B cell (primary cell): ENCODE data around the gene NPAS2. TPM values are rescaled to one million over a fixed set of nuclear protein-coding genes. Genes with fewer than 3 reads are reported as not detected.

Experiments used
- ATAC-seq: fragments of 200-7000 bp; cut with Tn5 transposase; one replicate; pipeline ENCODE4 v1.10.0; 2021; ENCODE audit warnings: low read depth, mild to moderate bottlenecking, moderate number of reproducible peaks, moderate library complexity
- CTCF ChIA-PET: fragments of 350-600 bp; sonication (Branson Sonifier 250); formaldehyde crosslinking; loops from one replicate; lab custom pipeline; 2021; ENCODE audit warnings: antibody characterized with exemption, inconsistent platforms; lab: Charles Lee
- POLR2A ChIA-PET: fragments of 350-600 bp; sonication (Branson Sonifier 250); formaldehyde crosslinking; loops from one replicate; lab custom pipeline; 2021; ENCODE audit warnings: antibody characterized with exemption; lab: Charles Lee
- DNase-seq: peaks from one replicate; pipeline ENCODE4 v3.0.0; 2013
- H2AFZ ChIP-seq: 2 replicates; pipeline ENCODE4 v1.6.1; 2012; ENCODE audit warnings: mild to moderate bottlenecking, low read depth, low read length; ENCODE audit not compliant: insufficient read depth, poor library complexity, severe bottlenecking
- H3K27ac ChIP-seq, 2 donors: 1 replicate in 1 of 2; 2 replicates in 1 of 2; pipeline ENCODE4 v1.5.1; 2012 to 2013; ENCODE audit warnings: low read length in 2 of 2, mild to moderate bottlenecking in 2 of 2, moderate library complexity in 1 of 2
- H3K27me3 ChIP-seq, 4 experiments: fragments of 200-600 bp in 1 of 4; sonication (generic) in 1 of 4; replicated peaks in 1 of 4; 1 replicate in 2 of 4; 2 replicates in 2 of 4; pipeline versions ENCODE4 v1.6.1 to v1.7.0; 2013 to 2016; ENCODE audit warnings: low read length in 3 of 4, mild to moderate bottlenecking in 2 of 4, mixed read lengths in 1 of 4, moderate library complexity in 1 of 4; ENCODE audit not compliant: insufficient read depth in 4 of 4, control insufficient read depth in 3 of 4; ENCODE audit errors: control extremely low read depth in 1 of 4
- H3K36me3 ChIP-seq, 2 experiments: replicated peaks in 1 of 2; 1 replicate in 1 of 2; 2 replicates in 1 of 2; pipeline versions ENCODE4 v1.6.1 to v1.7.1; 2013; ENCODE audit warnings: low read length in 1 of 2; ENCODE audit not compliant: insufficient read depth in 2 of 2, control insufficient read depth in 1 of 2; ENCODE audit errors: control extremely low read depth in 1 of 2, extremely low read depth in 1 of 2
- H3K4me1 ChIP-seq, 2 donors: fragments of 200-600 bp in 1 of 2; sonication (generic) in 1 of 2; 1 replicate in 1 of 2; 2 replicates in 1 of 2; pipeline versions ENCODE4 v1.5.1 to v1.6.1; 2013 to 2017; ENCODE audit warnings: low read length in 2 of 2; ENCODE audit not compliant: control insufficient read depth in 2 of 2, insufficient read depth in 2 of 2
- H3K4me2 ChIP-seq: replicated peaks from 2 replicates; pipeline ENCODE3; 2012; ENCODE audit warnings: mild to moderate bottlenecking, low read depth, low read length; ENCODE audit not compliant: poor library complexity, severe bottlenecking
- H3K4me3 ChIP-seq, 5 experiments: fragments of 200-600 bp in 1 of 5; sonication (generic) in 1 of 5; 1 replicate in 3 of 5; 2 replicates in 2 of 5; pipeline versions ENCODE4 v1.5.1 to v1.7.0; 2011 to 2016; ENCODE audit warnings: low read length in 4 of 5, mild to moderate bottlenecking in 4 of 5, low read depth in 2 of 5, control low read depth in 1 of 5, moderate library complexity in 1 of 5; ENCODE audit not compliant: insufficient read depth in 1 of 5; ENCODE audit errors: control extremely low read depth in 1 of 5, extremely low read depth in 1 of 5
- H3K79me2 ChIP-seq: fragments of 200-600 bp; sonication (generic); one replicate; pipeline ENCODE4 v1.6.0; 2016; ENCODE audit warnings: low read length; ENCODE audit not compliant: control insufficient read depth, insufficient read depth
- H3K9ac ChIP-seq: fragments of 200-600 bp; sonication (generic); 2 replicates; pipeline ENCODE4 v1.6.1; 2017; ENCODE audit warnings: mild to moderate bottlenecking, low read length, moderate library complexity
- H3K9me3 ChIP-seq, 3 donors: one replicate each; pipeline versions ENCODE4 v1.6.1 to v1.7.1; 2013; ENCODE audit warnings: low read length in 2 of 3; ENCODE audit not compliant: control insufficient read depth in 2 of 3, insufficient read depth in 1 of 3; ENCODE audit errors: control extremely low read depth in 1 of 3
- H4K20me1 ChIP-seq: 2 replicates; pipeline ENCODE4 v1.6.0; 2012; ENCODE audit warnings: mild to moderate bottlenecking, low read length; ENCODE audit not compliant: insufficient read depth, control insufficient read depth, poor library complexity, severe bottlenecking
- H3K27ac Mint-ChIP-seq: one replicate; pipeline ENCODE4 v1.8.0; 2021; ENCODE audit warnings: mixed read lengths
- H3K27me3 Mint-ChIP-seq: one replicate; pipeline ENCODE4 v1.8.0; 2021; ENCODE audit warnings: mixed read lengths
- H3K4me1 Mint-ChIP-seq: one replicate; pipeline ENCODE4 v1.8.0; 2021; ENCODE audit warnings: mixed read lengths
- H3K4me3 Mint-ChIP-seq: one replicate; pipeline ENCODE4 v1.8.0; 2021; ENCODE audit warnings: mixed read lengths
- H3K9me3 Mint-ChIP-seq: one replicate; pipeline ENCODE4 v1.8.0; 2022; ENCODE audit warnings: mixed read lengths; ENCODE audit not compliant: insufficient read depth
- EZH2 ChIP-seq: IDR thresholded peaks from 2 replicates; pipeline ENCODE4 v1.6.1; 2012; ENCODE audit warnings: borderline replicate concordance, low read depth, mild to moderate bottlenecking, moderate library complexity, low read length; ENCODE audit not compliant: insufficient read depth, poor library complexity, severe bottlenecking
- WGBS: methylation state at CpG from one replicate; pipeline ENCODE4 v1.1.5; 2013; ENCODE audit warnings: missing lambda C conversion rate; ENCODE audit not compliant: insufficient coverage; 5-methylcytosine and 5-hydroxymethylcytosine counted together
- intact Hi-C: fragments of 100-400 bp; cut with micrococcal nuclease; formaldehyde crosslinking; loops from one replicate; pipeline ENCODE4 v1.10.0; 2022
- polyA plus RNA-seq: library from polyadenylated mRNA; depleted of rRNA; stranded (reverse); fragments of >200 nt; gene quantifications from 2 replicates; pipeline ENCODE4 v1.2.3, GENCODE V29; 2012
- total RNA-seq, 2 donors: library from RNA; stranded (reverse); fragments of 120-200 nt in 1 of 2; gene quantifications; 1 replicate in 1 of 2; 2 replicates in 1 of 2; pipeline versions ENCODE4 v1.2.3 to v1.2.4, GENCODE V29; 2013 to 2022
- TF ChIP-seq, protein P1 (sequence below): fragments of 200-600 bp; IDR thresholded peaks from one replicate; pipeline ENCODE4 v1.8.0; 2022; ENCODE audit warnings: antibody characterized with exemption, mild to moderate bottlenecking

The NPAS2 gene
- total and polyA plus RNA-seq, 2 donors (not counting 1 experiment from before 2014, with no cell fraction given): not detected

DNA sequence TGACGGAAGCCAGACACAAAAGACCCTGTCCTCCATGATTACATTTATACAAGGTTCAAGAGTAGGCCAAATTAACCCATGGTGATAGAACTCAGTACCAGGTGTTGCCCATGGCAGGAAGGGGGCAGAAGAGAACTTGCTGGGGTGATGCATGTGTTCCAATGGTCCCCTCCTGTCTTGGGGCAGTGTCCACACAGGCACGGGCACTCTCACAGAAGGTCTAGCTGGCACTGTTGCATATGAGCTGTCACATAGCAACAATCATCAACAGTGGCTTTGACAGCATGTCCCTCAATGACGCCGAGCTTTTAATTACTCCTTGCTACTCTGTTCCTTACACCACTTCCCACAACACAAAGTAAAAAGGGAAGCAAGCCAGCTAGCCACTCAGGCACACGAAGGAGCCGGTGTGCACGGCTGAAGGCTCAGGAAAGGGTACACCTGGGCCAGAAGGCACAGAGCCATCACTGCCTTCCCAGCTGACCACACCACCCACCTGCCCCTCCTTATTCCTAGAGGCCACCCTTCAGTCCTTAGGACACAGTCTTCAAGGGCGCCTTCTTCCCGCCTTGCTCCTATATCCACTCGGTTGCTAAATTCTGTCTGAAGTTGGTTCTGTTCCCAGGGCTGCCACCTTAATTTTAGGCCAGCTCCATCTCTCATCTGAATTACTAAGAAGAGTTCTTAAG, 211.1 kb downstream of the NPAS2 start:
- Histone ChIP-seq H3K36me3 (no peaks in the 10 kb centered on the region), H3K27ac (no peak overlapping the region), H3K4me2 (no peak overlapping the region), H3K4me3 (no peak overlapping the region), H3K79me2 (no peaks in the 10 kb centered on the region), H3K4me1 (no peaks in the 10 kb centered on the region), H3K27me3 (peaks cover 0 to 3% (median 0%) of the 10 kb centered on the region in 4 experiments), H3K9ac (no peak overlapping the region), H4K20me1 (no peaks in the 10 kb centered on the region), H2AFZ (no peak overlapping the region), H3K9me3 (peaks cover 0 to 3% (median 0%) of the 10 kb centered on the region in 3 donors)
- ChIA-PET POLR2A (no interaction called here), CTCF (interaction anchor here (2.1 to 2.4 kb wide), 2 partner anchors 19 to 175 kb away, joined by 10 to 16 read pairs; no protein-coding TSS in a partner anchor)
- no peak for DNase-seq
- WGBS: 91% methylated on average over 9 of the region's 10 CpGs
- no peaks in the 10 kb centered on the region for H3K4me1 Mint-ChIP-seq
- intact Hi-C loops: no loop called here
- ATAC-seq: no peak
- no peak overlapping the region for H3K27ac Mint-ChIP-seq
- H3K27me3 Mint-ChIP-seq: peaks cover 4% of the 10 kb centered on the region
- TF ChIP-seq, protein P1, sequence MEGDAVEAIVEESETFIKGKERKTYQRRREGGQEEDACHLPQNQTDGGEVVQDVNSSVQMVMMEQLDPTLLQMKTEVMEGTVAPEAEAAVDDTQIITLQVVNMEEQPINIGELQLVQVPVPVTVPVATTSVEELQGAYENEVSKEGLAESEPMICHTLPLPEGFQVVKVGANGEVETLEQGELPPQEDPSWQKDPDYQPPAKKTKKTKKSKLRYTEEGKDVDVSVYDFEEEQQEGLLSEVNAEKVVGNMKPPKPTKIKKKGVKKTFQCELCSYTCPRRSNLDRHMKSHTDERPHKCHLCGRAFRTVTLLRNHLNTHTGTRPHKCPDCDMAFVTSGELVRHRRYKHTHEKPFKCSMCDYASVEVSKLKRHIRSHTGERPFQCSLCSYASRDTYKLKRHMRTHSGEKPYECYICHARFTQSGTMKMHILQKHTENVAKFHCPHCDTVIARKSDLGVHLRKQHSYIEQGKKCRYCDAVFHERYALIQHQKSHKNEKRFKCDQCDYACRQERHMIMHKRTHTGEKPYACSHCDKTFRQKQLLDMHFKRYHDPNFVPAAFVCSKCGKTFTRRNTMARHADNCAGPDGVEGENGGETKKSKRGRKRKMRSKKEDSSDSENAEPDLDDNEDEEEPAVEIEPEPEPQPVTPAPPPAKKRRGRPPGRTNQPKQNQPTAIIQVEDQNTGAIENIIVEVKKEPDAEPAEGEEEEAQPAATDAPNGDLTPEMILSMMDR: no peak
- no peak for TF ChIP-seq EZH2
- H3K4me3 Mint-ChIP-seq: no peak overlapping the region
- H3K9me3 Mint-ChIP-seq: no peaks in the 10 kb centered on the region

DNA sequence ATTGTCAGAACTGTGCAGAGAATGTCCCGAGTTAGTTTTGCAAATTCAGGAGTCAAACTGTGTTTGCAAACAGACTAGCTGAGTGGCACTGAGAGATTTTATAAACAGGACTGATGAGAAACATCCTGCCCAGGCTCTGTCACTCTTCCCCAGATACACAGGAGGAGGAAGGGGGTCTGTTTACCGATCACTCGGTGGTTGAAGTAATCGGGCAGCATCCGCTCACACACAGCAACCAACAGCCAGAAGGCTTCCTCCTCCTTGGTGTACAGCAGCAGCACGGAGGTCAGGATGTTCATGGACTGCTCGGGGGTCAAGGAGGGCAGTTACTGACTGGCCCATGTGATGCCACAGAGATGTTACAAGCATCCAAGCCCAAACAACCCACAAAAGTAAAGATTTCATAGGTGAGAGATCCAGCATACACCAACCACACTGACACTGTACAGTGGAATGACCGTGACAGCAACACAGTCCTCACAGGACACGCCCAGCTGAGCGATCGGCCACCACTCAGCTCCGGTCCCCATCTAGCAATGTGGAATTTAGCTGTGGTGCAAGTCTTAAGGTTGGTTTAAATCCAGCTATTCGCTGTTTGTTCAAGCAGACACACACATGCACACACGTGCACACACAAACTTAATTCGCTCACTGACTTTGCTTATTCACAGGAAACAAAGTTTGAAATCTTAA, 212.3 kb downstream of the NPAS2 start:
- Histone ChIP-seq H3K9ac (no peak overlapping the region), H3K79me2 (no peaks in the 10 kb centered on the region), H3K36me3 (no peaks in the 10 kb centered on the region), H3K4me2 (no peak overlapping the region), H3K4me1 (no peaks in the 10 kb centered on the region), H3K4me3 (no peak overlapping the region), H2AFZ (no peak overlapping the region), H3K9me3 (peaks cover 0 to 3% (median 0%) of the 10 kb centered on the region in 3 donors), H3K27me3 (peaks cover 0 to 3% (median 0%) of the 10 kb centered on the region in 4 experiments), H3K27ac (no peak overlapping the region), H4K20me1 (no peaks in the 10 kb centered on the region)
- intact Hi-C loops: no loop called here
- CTCF ChIA-PET: interaction anchor here (2.1 to 2.4 kb wide), 2 partner anchors 20 to 173 kb away, joined by 10 to 16 read pairs; no protein-coding TSS in a partner anchor
- 100% methylated on average over 3 of the region's 15 CpGs for WGBS
- ATAC-seq (no peak), DNase-seq (no peak)
- Mint-ChIP-seq H3K4me3 (no peak overlapping the region), H3K9me3 (no peaks in the 10 kb centered on the region), H3K27me3 (peaks cover 4% of the 10 kb centered on the region), H3K27ac (no peak overlapping the region), H3K4me1 (no peaks in the 10 kb centered on the region)
- TF ChIP-seq, protein P1: no peak
- no peak for TF ChIP-seq EZH2
- POLR2A ChIA-PET: no interaction called here
